HPDE6-E6E7 (cell line): ENCODE data around the gene GPR180.

Experiments
- DNase-seq: peaks from one replicate; pipeline ENCODE4 v3.0.0; 2011; ENCODE audit warnings: missing footprints; ENCODE audit errors: extremely low spot score

GPR180 gene

GRCh38 chr13:94646904-94647303, 45.2 kb downstream of the GPR180 start:
- no peak for DNase-seq

DNA sequence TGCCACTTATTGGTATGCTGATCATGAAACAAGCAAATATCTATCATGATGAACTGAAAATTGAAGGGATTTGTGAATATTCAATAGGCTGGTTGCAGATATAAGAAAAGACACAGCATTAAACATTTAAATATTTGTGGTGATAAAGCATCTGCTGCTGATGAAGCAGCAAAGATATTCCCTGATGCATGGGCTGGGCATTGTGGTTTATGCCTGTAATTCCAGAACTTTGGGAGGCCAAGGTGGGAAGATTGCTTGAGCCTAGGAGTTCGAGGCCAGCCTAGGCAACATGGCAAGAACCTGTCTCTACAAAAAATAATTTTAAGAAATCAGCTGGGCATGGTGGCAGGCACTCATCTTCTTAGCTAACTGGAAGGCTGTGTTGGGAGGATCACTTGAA, 54.5 kb downstream of the GPR180 start:
- no peak for DNase-seq

GRCh38 chr13:94656766-94657165, 55.1 kb downstream of the GPR180 start:
- DNase-seq: peak; percentile 33

DNA sequence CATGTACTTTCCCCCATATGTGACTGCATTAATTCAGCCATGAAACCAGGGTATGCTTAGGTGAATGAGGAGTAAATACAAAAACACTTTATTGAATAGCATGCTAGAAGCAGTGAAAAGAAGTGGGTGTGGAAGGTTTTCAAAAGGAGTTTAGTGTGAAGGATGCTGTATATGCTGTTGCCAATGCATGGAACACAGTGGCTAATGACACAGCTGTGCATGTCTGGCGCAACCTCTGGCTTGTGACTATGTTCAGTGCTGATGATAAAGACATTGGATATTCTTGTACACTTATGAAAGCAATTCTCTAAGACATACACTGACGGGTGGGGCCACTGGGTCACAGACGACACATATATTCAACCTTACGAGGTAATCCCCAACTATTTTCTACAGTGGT, 55.5 kb downstream of the GPR180 start:
- no peak for DNase-seq

DNA sequence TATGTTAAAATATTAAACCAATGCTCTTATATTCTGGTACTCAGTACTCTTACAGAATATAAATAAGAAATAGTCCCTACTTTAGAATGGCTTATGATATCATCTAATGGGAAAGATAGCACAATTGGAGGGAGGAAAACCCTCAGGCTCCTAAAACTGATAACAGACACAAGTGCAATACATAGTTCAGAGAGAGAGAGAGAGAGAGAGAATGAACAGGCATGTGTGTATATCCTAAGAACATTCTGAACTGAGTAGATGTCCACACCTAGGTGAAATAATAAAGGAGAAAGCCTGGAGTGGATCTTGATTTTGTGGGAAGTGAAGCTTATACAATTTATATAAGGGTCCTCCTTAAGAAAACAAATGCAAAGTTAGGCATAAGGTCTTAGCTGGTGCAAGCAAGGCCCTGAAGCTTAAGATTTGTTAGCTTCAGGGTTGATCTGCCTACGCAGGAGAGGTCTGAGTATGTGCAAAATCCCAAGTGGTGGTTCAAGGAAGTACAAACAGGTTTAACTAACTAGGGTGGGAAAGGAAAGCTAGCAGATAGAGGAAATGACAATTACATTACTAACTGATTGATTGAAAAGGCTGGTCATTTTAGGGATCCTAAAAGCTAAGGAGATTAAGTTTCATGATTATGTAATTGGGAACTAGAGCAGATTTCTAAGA, 57.4 kb downstream of the GPR180 start:
- no peak for DNase-seq

GRCh38 chr13:94659598-94659946, 57.9 kb downstream of the GPR180 start:
- DNase-seq: no peak

- no peak for DNase-seq
Observed at GRCh38 chr13:94660695-94661326, 59.2 kb downstream of the GPR180 start.

DNA sequence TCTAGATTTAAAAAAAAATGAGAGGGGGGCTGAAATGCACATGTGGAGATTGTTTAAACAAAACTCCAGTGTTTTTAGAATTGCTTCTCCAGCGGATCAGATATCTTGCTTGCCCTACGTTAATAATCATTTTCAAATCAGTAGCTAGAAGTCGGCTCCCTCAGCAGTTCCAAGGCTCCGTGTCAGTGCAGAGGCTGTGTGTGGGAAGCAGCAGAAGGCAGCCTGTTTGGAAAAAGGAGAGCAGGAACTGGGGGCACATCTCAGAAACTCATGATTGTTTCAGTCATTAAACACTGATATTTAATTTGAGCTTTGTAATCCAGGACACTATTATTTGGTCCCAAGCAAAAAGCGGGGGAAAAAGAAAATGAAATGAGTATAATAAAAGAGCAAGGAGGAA, 59.7 kb downstream of the GPR180 start:
- no peak for DNase-seq

GRCh38 chr13:94662274-94662945, 60.8 kb downstream of the GPR180 start:
- no peak for DNase-seq

DNA sequence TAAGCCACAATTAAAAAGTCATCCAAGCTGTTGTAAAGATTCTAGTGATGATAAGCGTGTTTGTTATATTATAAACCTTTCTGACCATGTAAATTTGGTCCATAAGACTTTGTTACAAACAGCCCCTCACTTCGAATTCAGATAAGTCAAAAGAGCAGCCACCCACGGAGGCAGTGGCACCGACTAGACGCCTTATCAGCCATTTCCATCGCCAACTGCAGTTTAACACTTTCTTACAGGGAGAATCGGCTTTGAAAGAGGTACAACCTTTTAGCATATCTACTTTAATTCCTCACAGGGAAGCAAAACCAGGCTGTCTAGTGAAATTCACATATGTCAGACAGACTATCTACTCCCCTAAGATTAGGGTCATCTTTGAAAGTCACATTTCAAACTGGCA, 63.2 kb downstream of the GPR180 start:
- no peak for DNase-seq

DNA sequence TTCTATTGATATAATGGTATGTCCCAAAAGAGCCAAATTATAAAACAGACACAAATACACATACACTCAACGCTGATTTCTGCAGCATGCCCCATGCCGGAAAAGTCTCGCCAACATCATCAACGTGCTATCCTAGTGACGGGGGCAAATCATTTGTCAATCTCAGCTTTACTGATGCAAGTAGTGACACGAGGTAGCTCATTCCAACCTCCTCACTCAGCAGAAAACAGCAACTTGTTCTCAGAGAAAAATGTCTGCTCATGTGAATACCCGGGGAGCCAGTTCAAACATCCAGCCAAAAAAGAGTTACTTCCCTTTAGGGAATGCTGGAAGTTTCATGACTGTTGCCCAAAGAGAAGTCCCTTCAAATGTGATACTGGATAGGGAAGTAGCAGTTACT, 64.4 kb downstream of the GPR180 start:
- no peak for DNase-seq

DNA sequence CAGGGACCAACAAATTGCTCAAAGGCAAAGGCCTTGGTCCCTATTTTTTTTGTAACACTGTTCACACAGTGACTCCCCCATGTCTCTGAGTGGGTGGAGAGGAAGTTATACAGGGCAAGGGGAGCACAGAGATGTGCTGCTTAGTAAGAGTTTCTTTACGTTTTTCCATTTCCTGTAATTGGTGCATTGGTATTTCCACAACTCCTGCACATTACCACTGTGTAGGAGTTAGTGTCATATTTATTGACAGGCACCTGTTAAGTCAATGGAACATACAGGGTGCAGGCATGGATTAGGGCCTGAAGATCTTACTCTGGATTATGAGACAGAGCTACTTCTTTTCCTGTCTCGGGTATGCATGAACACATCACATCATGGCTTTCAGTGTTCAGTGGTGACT, 65.5 kb downstream of the GPR180 start:
- no peak for DNase-seq

DNA sequence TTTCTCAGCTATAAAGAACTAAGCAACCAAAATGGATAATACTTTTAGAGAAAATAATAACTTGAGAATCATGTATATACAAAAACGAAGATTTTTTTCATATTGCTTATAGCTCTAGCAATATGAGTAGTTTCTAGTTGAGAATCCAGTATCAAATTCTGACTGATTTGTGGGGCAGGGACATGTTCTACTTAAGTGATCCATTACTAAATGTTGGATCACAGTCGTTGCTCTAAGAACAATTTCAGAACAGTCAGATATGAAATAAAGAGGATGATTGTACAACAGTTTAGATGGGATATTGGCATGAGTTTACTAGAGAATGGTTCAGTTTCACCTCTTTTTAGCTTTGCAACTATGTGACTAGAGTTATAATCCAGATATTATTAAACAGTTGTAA, 70.7 kb downstream of the GPR180 start:
- DNase-seq: no peak

GRCh38 chr13:94673851-94674250, 72.2 kb downstream of the GPR180 start:
- no peak for DNase-seq

DNA sequence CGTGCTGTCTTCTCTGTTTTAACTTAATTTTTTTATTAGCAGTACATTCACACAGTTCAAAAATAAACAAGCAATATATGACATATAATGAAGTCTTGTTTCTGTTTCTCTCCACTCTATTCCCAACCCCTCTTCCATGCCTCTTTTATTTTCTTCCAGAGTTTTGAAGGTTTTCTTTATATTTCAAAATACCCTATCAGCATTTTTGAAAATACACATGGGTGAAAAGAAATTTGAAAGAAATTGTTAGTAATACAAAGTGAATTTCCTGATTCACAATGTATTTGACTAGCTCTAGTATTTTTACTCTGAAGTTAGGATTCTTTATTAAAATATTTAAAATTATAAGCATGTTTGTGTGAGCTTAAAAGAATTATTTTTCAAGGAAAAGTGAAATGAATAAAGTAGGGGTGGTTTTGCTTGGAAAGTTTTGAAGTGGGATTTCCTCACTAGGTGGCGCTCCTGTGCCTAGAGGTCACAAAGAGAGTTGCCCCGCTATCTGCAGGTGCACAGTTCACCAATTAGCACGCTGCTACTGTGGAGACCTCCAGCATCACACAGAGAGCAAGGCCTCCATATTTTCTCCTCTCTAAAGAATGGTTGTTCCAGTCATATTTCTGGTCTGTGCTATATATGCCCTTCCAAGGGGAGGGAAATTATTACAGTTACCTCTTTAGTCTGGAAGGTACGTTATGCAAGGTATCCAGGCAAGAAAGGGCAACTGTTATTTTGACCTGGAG, 73.1 kb downstream of the GPR180 start:
- peak; percentile 26 for DNase-seq

- DNase-seq: no peak
Observed at GRCh38 chr13:94677799-94678198, 76.1 kb downstream of the GPR180 start.

GRCh38 chr13:94678845-94679244, 77.2 kb downstream of the GPR180 start:
- DNase-seq: no peak

DNA sequence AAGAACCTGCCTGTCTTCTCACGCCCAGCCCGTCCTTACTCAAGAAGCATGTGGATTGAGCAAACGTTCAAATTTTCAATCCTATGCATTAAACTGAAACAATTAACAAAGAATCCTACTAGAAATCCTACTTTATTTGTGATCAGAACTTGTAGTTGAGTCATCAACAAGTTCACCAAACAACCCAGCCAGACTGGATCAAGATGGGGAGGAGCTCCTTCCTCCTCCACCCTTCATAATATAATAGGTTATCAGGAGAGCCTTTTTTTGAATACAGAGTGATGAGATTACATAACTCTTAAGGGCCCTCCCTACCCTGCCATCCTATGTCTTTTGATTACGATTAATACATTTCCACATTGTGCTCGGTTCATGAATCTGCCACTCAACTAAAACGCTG, 78.0 kb downstream of the GPR180 start:
- no peak for DNase-seq

DNA sequence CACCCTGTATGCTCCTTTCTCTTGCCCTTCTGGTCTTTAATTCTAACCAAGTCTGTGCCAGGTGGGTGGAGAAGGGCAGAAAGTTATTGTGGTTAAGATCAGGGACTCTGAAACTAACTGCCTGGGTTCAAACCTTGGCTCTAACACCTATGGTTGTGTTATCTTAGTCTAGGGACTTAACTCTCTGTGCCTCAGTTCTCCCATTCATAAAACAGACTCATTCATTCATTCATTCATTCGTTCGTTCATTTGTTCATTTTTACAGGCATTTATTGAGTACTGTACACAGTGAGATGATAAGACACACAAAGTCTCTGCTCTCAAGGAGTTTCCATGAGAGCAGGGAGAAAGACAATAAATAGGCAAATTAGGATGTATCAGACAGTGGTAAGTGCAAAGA, 80.6 kb downstream of the GPR180 start:
- DNase-seq: no peak

DNA sequence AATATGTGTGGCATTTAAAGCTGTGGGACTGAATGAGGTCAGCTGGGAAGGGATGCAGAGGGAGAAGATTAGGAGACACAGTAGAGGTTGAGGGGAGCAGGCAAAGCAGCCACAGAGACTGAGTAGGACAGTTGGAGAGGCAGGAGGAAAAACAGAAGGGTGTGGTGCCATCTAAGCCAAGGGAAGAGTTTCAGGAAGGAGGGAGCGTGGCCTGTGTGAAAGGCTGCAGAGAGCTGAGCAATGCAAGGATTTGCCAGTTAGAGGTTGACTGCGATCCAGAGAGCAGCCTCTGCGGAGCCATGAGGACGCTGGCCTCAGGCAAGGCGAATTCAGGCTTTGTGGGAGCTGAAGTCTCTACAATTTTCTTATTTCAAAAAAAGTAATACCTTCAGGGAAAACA, 81.8 kb downstream of the GPR180 start:
- no peak for DNase-seq
